MG63 (cell line): ENCODE results near the gene SNAPC5. TPM values are rescaled to one million over a fixed set of nuclear protein-coding genes. Genes with fewer than 3 reads are reported as not detected.
"Not testable (repeated sequence)": the region's sequence is repeated elsewhere in the genome, so short reads cannot be mapped to it uniquely, and the experiment has no call there.

Source experiments
- DNase-seq: peaks from one replicate; pipeline ENCODE4 v3.0.0-alpha.2; 2020
- H3K27me3 ChIP-seq: fragments of 250-450 bp; sonication (Bioruptor Pico); 2 replicates; pipeline ENCODE4 v1.5.1; 2020; ENCODE audit warnings: mild to moderate bottlenecking, moderate library complexity
- H3K36me3 ChIP-seq: fragments of 250-450 bp; sonication (Bioruptor Pico); 2 replicates; pipeline ENCODE4 v1.5.1; 2020; ENCODE audit warnings: mild to moderate bottlenecking, moderate library complexity
- H3K4me3 ChIP-seq: fragments of 250-450 bp; sonication (Bioruptor Pico); 2 replicates; pipeline ENCODE4 v1.5.1; 2020; ENCODE audit warnings: mild to moderate bottlenecking, moderate library complexity
- H3K9me3 ChIP-seq: fragments of 250-450 bp; sonication (Bioruptor Pico); 2 replicates; pipeline ENCODE4 v1.5.1; 2020; ENCODE audit warnings: mild to moderate bottlenecking, moderate library complexity
- total RNA-seq: library from RNA; depleted of rRNA; stranded (reverse); fragments of >200 nt; shearing (Covaris generic); gene quantifications from 2 replicates; pipeline ENCODE4 v1.2.3, GENCODE V29; 2014; ENCODE audit warnings: low replicate concordance

SNAPC5 gene
- total RNA-seq, 1 experiment from 2014 or later = 35.4 TPM

- no peaks in the 10 kb centered on the region for H3K9me3 ChIP-seq
- no peak for DNase-seq
- no peaks in the 10 kb centered on the region for H3K27me3 ChIP-seq
- no peak overlapping the region for H3K4me3 ChIP-seq
- H3K36me3 ChIP-seq = peaks cover 10% of the 10 kb centered on the region
Observed at GRCh38 chr15:66474135-66474534, 23.4 kb downstream of the SNAPC5 start.

- H3K4me3 ChIP-seq = no peak overlapping the region
- no peaks in the 10 kb centered on the region for H3K9me3 ChIP-seq
- no peak for DNase-seq
- H3K36me3 ChIP-seq = peaks cover 13% of the 10 kb centered on the region
- H3K27me3 ChIP-seq = no peaks in the 10 kb centered on the region
Observed at GRCh38 chr15:66472176-66472999, 25.2 kb downstream of the SNAPC5 start.

GRCh38 chr15:66470825-66471224, 26.7 kb downstream of the SNAPC5 start:
- H3K9me3 ChIP-seq, H3K27me3 ChIP-seq, DNase-seq, H3K4me3 ChIP-seq: not testable (repeated sequence)
- H3K36me3 ChIP-seq = peaks cover 15% of the 10 kb centered on the region

GRCh38 chr15:66467162-66468040, 30.2 kb downstream of the SNAPC5 start:
- DNase-seq, H3K9me3 ChIP-seq, H3K4me3 ChIP-seq, H3K27me3 ChIP-seq: not testable (repeated sequence)
- H3K36me3 ChIP-seq = peaks cover 30% of the 10 kb centered on the region

GRCh38 chr15:66465294-66465693, 32.3 kb downstream of the SNAPC5 start:
- not testable (repeated sequence) for H3K9me3 ChIP-seq, H3K27me3 ChIP-seq, DNase-seq, H3K4me3 ChIP-seq
- H3K36me3 ChIP-seq = peaks cover 39% of the 10 kb centered on the region

GRCh38 chr15:66462627-66463026, 34.9 kb downstream of the SNAPC5 start:
- no peaks in the 10 kb centered on the region for H3K27me3 ChIP-seq
- H3K36me3 ChIP-seq = peaks cover 45% of the 10 kb centered on the region
- no peak for DNase-seq
- no peaks in the 10 kb centered on the region for H3K9me3 ChIP-seq
- no peak overlapping the region for H3K4me3 ChIP-seq

GRCh38 chr15:66461917-66462316, 35.6 kb downstream of the SNAPC5 start:
- Histone ChIP-seq H3K9me3 (no peaks in the 10 kb centered on the region), H3K4me3 (no peak overlapping the region)

GRCh38 chr15:66461294-66461693, 36.3 kb downstream of the SNAPC5 start:
- not testable (repeated sequence) for H3K4me3 ChIP-seq, DNase-seq, H3K27me3 ChIP-seq, H3K9me3 ChIP-seq
- H3K36me3 ChIP-seq = peaks cover 46% of the 10 kb centered on the region

More at GRCh38 chr15:66461917-66462316, 35.6 kb downstream of the SNAPC5 start:
- H3K27me3 ChIP-seq = no peaks in the 10 kb centered on the region
- no peak for DNase-seq
- H3K36me3 ChIP-seq = peaks cover 44% of the 10 kb centered on the region

GRCh38 chr15:66459818-66460615, 37.5 kb downstream of the SNAPC5 start:
- no peak for DNase-seq
- Histone ChIP-seq H3K36me3 (peaks cover 52% of the 10 kb centered on the region), H3K9me3 (no peaks in the 10 kb centered on the region), H3K27me3 (no peaks in the 10 kb centered on the region), H3K4me3 (no peak overlapping the region)

- H3K27me3 ChIP-seq = no peaks in the 10 kb centered on the region
- no peak for DNase-seq
- no peak overlapping the region for H3K4me3 ChIP-seq
- peaks cover 44% of the 10 kb centered on the region for H3K36me3 ChIP-seq
- no peaks in the 10 kb centered on the region for H3K9me3 ChIP-seq
Observed at GRCh38 chr15:66456211-66456610, 41.4 kb downstream of the SNAPC5 start.

GRCh38 chr15:66454143-66454542, 43.4 kb downstream of the SNAPC5 start:
- Histone ChIP-seq H3K4me3 (no peak overlapping the region), H3K36me3 (peaks cover 35% of the 10 kb centered on the region), H3K27me3 (no peaks in the 10 kb centered on the region), H3K9me3 (peaks cover 5% of the 10 kb centered on the region; the same call in 1 of the 2 replicates)
- no peak for DNase-seq

- no peaks in the 10 kb centered on the region for H3K27me3 ChIP-seq
- H3K4me3 ChIP-seq = no peak overlapping the region
- H3K36me3 ChIP-seq = peaks cover 39% of the 10 kb centered on the region
- peak; percentile 24 for DNase-seq
- peaks cover 8% of the 10 kb centered on the region; the same call in 1 of the 2 replicates for H3K9me3 ChIP-seq
Observed at GRCh38 chr15:66452971-66453580, 44.5 kb downstream of the SNAPC5 start.

GRCh38 chr15:66452420-66452819, 45.1 kb downstream of the SNAPC5 start:
- Histone ChIP-seq H3K4me3 (no peak overlapping the region), H3K27me3 (no peaks in the 10 kb centered on the region), H3K36me3 (peaks cover 40% of the 10 kb centered on the region), H3K9me3 (peaks cover 8% of the 10 kb centered on the region; the same call in 1 of the 2 replicates)
- no peak for DNase-seq
